HCT116 (cell line): ENCODE results near the gene ZNF620.

Source experiments
- CEBPB ChIP-seq: IDR thresholded peaks from 2 replicates; pipeline ENCODE4 v1.6.1; 2012; ENCODE audit warnings: low read depth
- EZH2 ChIP-seq: fragments of 200-600 bp; sonication (generic); IDR thresholded peaks from 2 replicates; pipeline ENCODE4 v1.6.1; 2017; ENCODE audit warnings: antibody characterized with exemption, mixed run types
- POLR2AphosphoS5 ChIP-seq: IDR thresholded peaks from 2 replicates; pipeline ENCODE4 v1.6.1; 2011; ENCODE audit warnings: mild to moderate bottlenecking, low read depth, low read length, moderate library complexity
- RAD21 ChIP-seq: IDR thresholded peaks from 2 replicates; pipeline ENCODE4 v1.6.1; 2012; ENCODE audit warnings: low read depth, mild to moderate bottlenecking
- YY1 ChIP-seq: IDR thresholded peaks from 2 replicates; pipeline ENCODE4 v1.6.1; 2011; ENCODE audit warnings: low read length, low read depth, moderate library complexity, mild to moderate bottlenecking; ENCODE audit not compliant: insufficient replicate concordance; ENCODE audit errors: extremely low read depth
- TF ChIP-seq, protein P1 (sequence below): IDR thresholded peaks from 2 replicates; pipeline ENCODE4 v1.6.1; 2012
- TF ChIP-seq, protein P2 (sequence below), 3 experiments: fragments of 200-600 bp in 1 of 3; sonication (generic) in 1 of 3; IDR thresholded peaks in 2 of 3; conservative IDR thresholded peaks in 1 of 3; 2 replicates each; pipeline ENCODE4 v1.5.1; 2012 to 2017; ENCODE audit warnings: low read depth in 2 of 3, low read length in 2 of 3, antibody characterized with exemption in 1 of 3, borderline replicate concordance in 1 of 3, control low read depth in 1 of 3, mild to moderate bottlenecking in 1 of 3, mixed read lengths in 1 of 3, mixed run types in 1 of 3, moderate library complexity in 1 of 3; ENCODE audit not compliant: insufficient read depth in 1 of 3

DNA sequence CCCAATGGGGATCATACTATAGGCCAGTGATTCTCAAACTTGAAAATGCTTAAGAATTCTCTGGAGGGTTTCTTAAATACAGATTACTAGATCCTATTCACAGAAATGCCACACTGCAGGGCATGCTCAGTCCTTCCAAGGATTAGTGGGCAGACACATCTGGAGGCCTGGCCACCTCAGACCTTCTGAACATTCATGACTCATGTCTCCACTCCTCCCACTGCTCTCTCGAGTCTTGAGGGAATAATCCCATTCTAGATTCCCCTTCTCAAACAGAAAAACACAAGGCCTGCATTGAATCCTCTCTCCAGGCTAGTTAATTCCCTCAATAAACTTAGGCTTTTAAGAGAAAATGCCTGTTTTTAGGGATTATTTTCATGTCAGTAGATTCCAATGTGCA lies 41.0 kb downstream of the ZNF620 start:
- TF ChIP-seq, protein P1, sequence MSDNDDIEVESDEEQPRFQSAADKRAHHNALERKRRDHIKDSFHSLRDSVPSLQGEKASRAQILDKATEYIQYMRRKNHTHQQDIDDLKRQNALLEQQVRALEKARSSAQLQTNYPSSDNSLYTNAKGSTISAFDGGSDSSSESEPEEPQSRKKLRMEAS = no peak
- TF ChIP-seq, protein P2, sequence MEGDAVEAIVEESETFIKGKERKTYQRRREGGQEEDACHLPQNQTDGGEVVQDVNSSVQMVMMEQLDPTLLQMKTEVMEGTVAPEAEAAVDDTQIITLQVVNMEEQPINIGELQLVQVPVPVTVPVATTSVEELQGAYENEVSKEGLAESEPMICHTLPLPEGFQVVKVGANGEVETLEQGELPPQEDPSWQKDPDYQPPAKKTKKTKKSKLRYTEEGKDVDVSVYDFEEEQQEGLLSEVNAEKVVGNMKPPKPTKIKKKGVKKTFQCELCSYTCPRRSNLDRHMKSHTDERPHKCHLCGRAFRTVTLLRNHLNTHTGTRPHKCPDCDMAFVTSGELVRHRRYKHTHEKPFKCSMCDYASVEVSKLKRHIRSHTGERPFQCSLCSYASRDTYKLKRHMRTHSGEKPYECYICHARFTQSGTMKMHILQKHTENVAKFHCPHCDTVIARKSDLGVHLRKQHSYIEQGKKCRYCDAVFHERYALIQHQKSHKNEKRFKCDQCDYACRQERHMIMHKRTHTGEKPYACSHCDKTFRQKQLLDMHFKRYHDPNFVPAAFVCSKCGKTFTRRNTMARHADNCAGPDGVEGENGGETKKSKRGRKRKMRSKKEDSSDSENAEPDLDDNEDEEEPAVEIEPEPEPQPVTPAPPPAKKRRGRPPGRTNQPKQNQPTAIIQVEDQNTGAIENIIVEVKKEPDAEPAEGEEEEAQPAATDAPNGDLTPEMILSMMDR (IDR thresholded peaks at IDR 0.05 in 2 of 3, conservative IDR thresholded peaks at IDR 0.05 in 1 of 3; ENCODE audit: borderline replicate concordance in 1 of 3, insufficient read depth in 1 of 3, low read depth in 2 of 3, low read length in 2 of 3) = no peak
- TF ChIP-seq YY1 (no peak), EZH2 (no peak), POLR2AphosphoS5 (no peak), RAD21 (no peak), CEBPB (no peak)
